Chondrocyte (in vitro differentiated cells): ENCODE measurements around the gene FGF18. TPM values are rescaled to one million over a fixed set of nuclear protein-coding genes. Genes with fewer than 3 reads are reported as not detected.

Source experiments
- DNase-seq: peaks from one replicate; pipeline ENCODE4 v3.0.0; 2021; ENCODE audit warnings: mixed read lengths, low spot score
- H3K27ac Mint-ChIP-seq: one replicate; pipeline ENCODE4 v1.8.0; 2021; ENCODE audit warnings: mild to moderate bottlenecking, moderate library complexity, mixed read lengths; ENCODE audit not compliant: unreplicated experiment
- H3K27me3 Mint-ChIP-seq: 2 replicates; pipeline ENCODE4 v1.8.0; 2021; ENCODE audit warnings: low read depth, mixed read lengths
- H3K36me3 Mint-ChIP-seq: 2 replicates; pipeline ENCODE4 v1.8.0; 2021; ENCODE audit warnings: low read depth, mixed read lengths
- H3K4me1 Mint-ChIP-seq: 2 replicates; pipeline ENCODE4 v1.8.0; 2021; ENCODE audit warnings: low read depth, mild to moderate bottlenecking, mixed read lengths
- H3K4me3 Mint-ChIP-seq: one replicate; pipeline ENCODE4 v1.8.0; 2021; ENCODE audit warnings: mild to moderate bottlenecking, moderate library complexity, mixed read lengths; ENCODE audit not compliant: unreplicated experiment
- H3K9me3 Mint-ChIP-seq: 2 replicates; pipeline ENCODE4 v1.8.0; 2021; ENCODE audit warnings: low read depth, mixed read lengths
- CTCF ChIP-seq: fragments of 200-600 bp; sonication (generic); IDR thresholded peaks from 2 replicates; pipeline ENCODE4 v1.5.0; 2021; ENCODE audit warnings: antibody characterized with exemption, mild to moderate bottlenecking, moderate library complexity
- total RNA-seq: library from RNA; stranded (reverse); gene quantifications from 3 replicates; pipeline ENCODE4 v1.2.1, GENCODE V29; 2021

The FGF18 gene
- total RNA-seq, 1 donor from 2014 or later: 2.1 TPM

GRCh38 chr5:171405615-171406014 lies 13.8 kb upstream of the FGF18 start:
- Mint-ChIP-seq H3K9me3 (no peaks in the 10 kb centered on the region), H3K4me3 (no peak overlapping the region), H3K27me3 (no peaks in the 10 kb centered on the region), H3K36me3 (peaks cover 41% of the 10 kb centered on the region), H3K4me1 (peaks cover 55% of the 10 kb centered on the region), H3K27ac (peak overlapping the region; percentile 25)
- DNase-seq: no peak
- peak; percentile 77 for TF ChIP-seq CTCF

- Mint-ChIP-seq H3K4me1 (peaks cover 65% of the 10 kb centered on the region), H3K27ac (peak overlapping the region; percentile 38), H3K27me3 (no peaks in the 10 kb centered on the region), H3K9me3 (no peaks in the 10 kb centered on the region), H3K4me3 (no peak overlapping the region), H3K36me3 (peaks cover 40% of the 10 kb centered on the region)
- DNase-seq: no peak
- no peak for TF ChIP-seq CTCF
These were observed 12.2 kb upstream of the FGF18 start for GRCh38 chr5:171407234-171407633.

- Mint-ChIP-seq H3K27me3 (no peaks in the 10 kb centered on the region), H3K27ac (peak overlapping the region; percentile 66), H3K36me3 (peaks cover 50% of the 10 kb centered on the region), H3K4me1 (peaks cover 72% of the 10 kb centered on the region), H3K9me3 (no peaks in the 10 kb centered on the region), H3K4me3 (no peak overlapping the region)
- TF ChIP-seq CTCF: no peak
- no peak for DNase-seq
These were observed 10.0 kb upstream of the FGF18 start for GRCh38 chr5:171409164-171410136.

GRCh38 chr5:171410181-171410580 lies 9.3 kb upstream of the FGF18 start:
- Mint-ChIP-seq H3K27me3 (no peaks in the 10 kb centered on the region), H3K27ac (peak overlapping the region; percentile 47), H3K4me1 (peaks cover 74% of the 10 kb centered on the region), H3K4me3 (peak overlapping the region; percentile 1), H3K36me3 (peaks cover 50% of the 10 kb centered on the region), H3K9me3 (no peaks in the 10 kb centered on the region)
- TF ChIP-seq CTCF: no peak
- DNase-seq: no peak

- H3K4me3 Mint-ChIP-seq: no peak overlapping the region
- H3K4me1 Mint-ChIP-seq: peaks cover 61% of the 10 kb centered on the region
- peaks cover 34% of the 10 kb centered on the region for H3K36me3 Mint-ChIP-seq
- no peaks in the 10 kb centered on the region for H3K27me3 Mint-ChIP-seq
- peak overlapping the region; percentile 42 for H3K27ac Mint-ChIP-seq
- no peak for DNase-seq
- TF ChIP-seq CTCF: no peak
- no peaks in the 10 kb centered on the region for H3K9me3 Mint-ChIP-seq
These were observed 7.3 kb upstream of the FGF18 start for GRCh38 chr5:171412186-171412585.
